Smooth muscle cell (in vitro differentiated cells): ENCODE results near the gene CLDN17. TPM values are rescaled to one million over a fixed set of nuclear protein-coding genes. Genes with fewer than 3 reads are reported as not detected.

Experiments
- DNase-seq: peaks from one replicate; lab custom pipeline; 2025; ENCODE audit not compliant: unreplicated experiment; lab: John Stamatoyannopoulos, UW
- H2AFZ ChIP-seq: fragments of 200-600 bp; sonication (generic); 2 replicates; pipeline ENCODE4 v1.6.0; 2016; ENCODE audit warnings: antibody characterized with exemption, low read depth, mild to moderate bottlenecking
- H3F3A ChIP-seq: fragments of 200-600 bp; sonication (generic); 2 replicates; pipeline ENCODE4 v1.6.0; 2017; ENCODE audit warnings: antibody characterized with exemption, low read depth
- H3K27ac ChIP-seq: fragments of 200-600 bp; sonication (generic); 2 replicates; pipeline ENCODE4 v1.5.1; 2016; ENCODE audit warnings: low read depth, mild to moderate bottlenecking
- H3K27me3 ChIP-seq: fragments of 200-600 bp; sonication (generic); 2 replicates; pipeline ENCODE4 v1.6.1; 2016; ENCODE audit warnings: low read depth, mild to moderate bottlenecking
- H3K36me3 ChIP-seq: fragments of 200-600 bp; sonication (generic); 2 replicates; pipeline ENCODE4 v1.5.1; 2016; ENCODE audit warnings: low read depth
- H3K4me1 ChIP-seq: fragments of 200-600 bp; sonication (generic); 2 replicates; pipeline ENCODE4 v1.5.1; 2016; ENCODE audit warnings: low read depth
- H3K4me2 ChIP-seq: fragments of 200-600 bp; sonication (generic); 2 replicates; pipeline ENCODE4 v1.6.0; 2016; ENCODE audit warnings: mild to moderate bottlenecking
- H3K4me3 ChIP-seq: fragments of 200-600 bp; sonication (generic); 2 replicates; pipeline ENCODE4 v1.5.1; 2016; ENCODE audit warnings: mild to moderate bottlenecking
- H3K79me2 ChIP-seq: fragments of 200-600 bp; sonication (generic); 2 replicates; pipeline ENCODE4 v1.6.0; 2016; ENCODE audit warnings: low read depth, mild to moderate bottlenecking
- H3K9ac ChIP-seq: fragments of 200-600 bp; sonication (generic); 2 replicates; pipeline ENCODE4 v1.6.0; 2016; ENCODE audit warnings: low read depth
- H3K9me3 ChIP-seq: fragments of 200-600 bp; sonication (generic); replicated peaks from 2 replicates; pipeline ENCODE4 v1.5.1; 2016; ENCODE audit warnings: low read depth
- H4K20me1 ChIP-seq: fragments of 200-600 bp; sonication (generic); 2 replicates; pipeline ENCODE4 v1.6.0; 2016; ENCODE audit warnings: low read depth
- CTCF ChIP-seq: fragments of 200-600 bp; sonication (generic); IDR thresholded peaks from 2 replicates; pipeline ENCODE4 v1.5.1; 2017; ENCODE audit warnings: borderline replicate concordance, mild to moderate bottlenecking, antibody characterized with exemption; ENCODE audit not compliant: insufficient read depth, poor library complexity, severe bottlenecking
- WGBS: methylation state at CpG from one replicate; pipeline ENCODE4 v1.1.7; 2016; ENCODE audit warnings: low lambda C conversion rate; 5-methylcytosine and 5-hydroxymethylcytosine counted together
- polyA plus RNA-seq: library from polyadenylated mRNA; unstranded; fragments of >200 nt; fragmentation: Nextera tagmentation; extraction: Ambion mirVana; gene quantifications from 2 replicates; pipeline ENCODE4 v1.2.1, GENCODE V29; 2016
- total RNA-seq: library from RNA; depleted of rRNA; stranded (reverse); fragments of >200 nt; gene quantifications from 2 replicates; pipeline ENCODE4 v1.2.3, GENCODE V29; 2014

CLDN17 gene
- total and polyA plus RNA-seq, 2 experiments from 2014 or later = 1.8 TPM; not detected in 1

- H3K4me1 ChIP-seq = no peaks in the 10 kb centered on the region
- 89% methylated on average over 16 of the region's 16 CpGs for WGBS
- H4K20me1 ChIP-seq = no peaks in the 10 kb centered on the region
- no peak for TF ChIP-seq CTCF
- no peak overlapping the region for H2AFZ ChIP-seq
- no peaks in the 10 kb centered on the region for H3K27me3 ChIP-seq
- no peaks in the 10 kb centered on the region for H3K79me2 ChIP-seq
- H3F3A ChIP-seq = no peaks in the 10 kb centered on the region
- DNase-seq = no peak
- no peak overlapping the region for H3K4me2 ChIP-seq
- H3K9me3 ChIP-seq = no peaks in the 10 kb centered on the region
- H3K36me3 ChIP-seq = no peaks in the 10 kb centered on the region
- H3K27ac ChIP-seq = no peak overlapping the region
- no peak overlapping the region for H3K4me3 ChIP-seq
- no peak overlapping the region for H3K9ac ChIP-seq
These were observed 19.9 kb downstream of the CLDN17 start for GRCh38 chr21:30146558-30147282.

- Histone ChIP-seq H3K36me3 (no peaks in the 10 kb centered on the region), H3K27ac (no peak overlapping the region), H3K4me2 (no peak overlapping the region), H3K79me2 (no peaks in the 10 kb centered on the region), H3K9ac (no peak overlapping the region), H2AFZ (no peak overlapping the region), H3K9me3 (no peaks in the 10 kb centered on the region), H3K4me1 (no peaks in the 10 kb centered on the region), H4K20me1 (no peaks in the 10 kb centered on the region), H3K4me3 (no peak overlapping the region), H3F3A (no peaks in the 10 kb centered on the region), H3K27me3 (no peaks in the 10 kb centered on the region)
- TF ChIP-seq CTCF = no peak
- WGBS = 87% methylated on average over 6 of the region's 6 CpGs
- DNase-seq = no peak
These were observed 28.1 kb downstream of the CLDN17 start for GRCh38 chr21:30138483-30138882.

- Histone ChIP-seq H3K79me2 (no peaks in the 10 kb centered on the region), H2AFZ (no peak overlapping the region), H3K27me3 (no peaks in the 10 kb centered on the region), H3K9me3 (no peaks in the 10 kb centered on the region), H3K27ac (no peak overlapping the region), H3K36me3 (no peaks in the 10 kb centered on the region), H3K4me3 (no peak overlapping the region), H4K20me1 (no peaks in the 10 kb centered on the region), H3K4me1 (no peaks in the 10 kb centered on the region), H3K4me2 (no peak overlapping the region), H3K9ac (no peak overlapping the region), H3F3A (no peaks in the 10 kb centered on the region)
- no peak for TF ChIP-seq CTCF
- 94% methylated on average over 18 of the region's 18 CpGs for WGBS
- DNase-seq = no peak
These were observed 37.4 kb downstream of the CLDN17 start for GRCh38 chr21:30129246-30129645.

GRCh38 chr21:30126576-30126975 is 40.0 kb downstream of the CLDN17 start:
- Histone ChIP-seq H3K4me3 (no peak overlapping the region), H3K4me1 (no peaks in the 10 kb centered on the region), H2AFZ (no peak overlapping the region), H3K27me3 (no peaks in the 10 kb centered on the region), H4K20me1 (no peaks in the 10 kb centered on the region), H3F3A (no peaks in the 10 kb centered on the region), H3K4me2 (no peak overlapping the region), H3K36me3 (no peaks in the 10 kb centered on the region), H3K9ac (no peak overlapping the region), H3K27ac (no peak overlapping the region), H3K9me3 (no peaks in the 10 kb centered on the region), H3K79me2 (no peaks in the 10 kb centered on the region)
- no peak for TF ChIP-seq CTCF
- DNase-seq = no peak
